Fibroblast of the aortic adventitia (primary cell): ENCODE results near the gene CSNK1D. TPM values are rescaled to one million over a fixed set of nuclear protein-coding genes. Genes with fewer than 3 reads are reported as not detected.

Experiments used
- DNase-seq: peaks from one replicate; pipeline ENCODE4 v3.0.0-alpha.2; 2010; ENCODE audit warnings: low read depth
- H3K4me3 ChIP-seq: 2 replicates; pipeline ENCODE4 v1.5.1; 2011; ENCODE audit warnings: low read depth, mild to moderate bottlenecking, control low read depth, low read length, moderate library complexity
- total RNA-seq: library from RNA; depleted of rRNA; stranded (reverse); fragments of >200 nt; gene quantifications from 2 replicates; pipeline ENCODE4 v1.2.3, GENCODE V29; 2012; ENCODE audit warnings: low replicate concordance
- TF ChIP-seq, protein P1 (sequence below): IDR thresholded peaks from 2 replicates; pipeline ENCODE4 v1.5.1; 2011; ENCODE audit warnings: mild to moderate bottlenecking, low read length, control low read depth, inconsistent platforms; ENCODE audit not compliant: insufficient read depth

Gene CSNK1D
- total RNA-seq, 1 donor, result 52.7 TPM

DNA sequence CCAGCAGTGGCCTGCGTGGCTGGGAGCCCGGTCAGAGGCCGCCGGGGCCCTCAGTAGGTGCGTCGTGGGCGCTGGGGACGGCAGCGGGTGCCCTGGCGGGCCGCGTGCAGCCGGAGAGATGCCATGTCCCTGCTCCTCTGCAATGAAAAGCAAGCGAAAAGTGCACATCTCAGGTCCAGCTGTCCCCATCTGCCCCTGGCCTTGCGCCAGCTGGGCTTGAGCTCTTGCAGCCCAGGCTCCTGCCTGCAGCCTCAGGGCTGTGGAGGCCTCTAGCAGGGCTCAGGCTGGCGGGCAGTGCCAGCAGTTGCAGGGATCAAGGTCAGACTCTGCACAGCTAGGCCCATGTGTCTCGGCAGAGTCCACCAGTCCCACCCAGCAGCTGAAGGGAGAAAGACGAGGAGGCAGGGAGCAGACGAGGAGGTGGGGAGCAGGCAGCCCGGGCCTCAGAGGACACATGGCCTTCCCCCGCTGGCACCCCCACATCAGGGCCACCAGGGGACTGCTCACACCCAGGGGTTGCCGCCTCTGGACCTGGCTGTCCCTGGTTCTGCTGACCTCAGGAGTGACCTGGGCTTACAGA lies 33.5 kb downstream of the CSNK1D start:
- DNase-seq, result no peak
- TF ChIP-seq, protein P1, sequence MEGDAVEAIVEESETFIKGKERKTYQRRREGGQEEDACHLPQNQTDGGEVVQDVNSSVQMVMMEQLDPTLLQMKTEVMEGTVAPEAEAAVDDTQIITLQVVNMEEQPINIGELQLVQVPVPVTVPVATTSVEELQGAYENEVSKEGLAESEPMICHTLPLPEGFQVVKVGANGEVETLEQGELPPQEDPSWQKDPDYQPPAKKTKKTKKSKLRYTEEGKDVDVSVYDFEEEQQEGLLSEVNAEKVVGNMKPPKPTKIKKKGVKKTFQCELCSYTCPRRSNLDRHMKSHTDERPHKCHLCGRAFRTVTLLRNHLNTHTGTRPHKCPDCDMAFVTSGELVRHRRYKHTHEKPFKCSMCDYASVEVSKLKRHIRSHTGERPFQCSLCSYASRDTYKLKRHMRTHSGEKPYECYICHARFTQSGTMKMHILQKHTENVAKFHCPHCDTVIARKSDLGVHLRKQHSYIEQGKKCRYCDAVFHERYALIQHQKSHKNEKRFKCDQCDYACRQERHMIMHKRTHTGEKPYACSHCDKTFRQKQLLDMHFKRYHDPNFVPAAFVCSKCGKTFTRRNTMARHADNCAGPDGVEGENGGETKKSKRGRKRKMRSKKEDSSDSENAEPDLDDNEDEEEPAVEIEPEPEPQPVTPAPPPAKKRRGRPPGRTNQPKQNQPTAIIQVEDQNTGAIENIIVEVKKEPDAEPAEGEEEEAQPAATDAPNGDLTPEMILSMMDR, result no peak
- H3K4me3 ChIP-seq, result no peak overlapping the region

DNA sequence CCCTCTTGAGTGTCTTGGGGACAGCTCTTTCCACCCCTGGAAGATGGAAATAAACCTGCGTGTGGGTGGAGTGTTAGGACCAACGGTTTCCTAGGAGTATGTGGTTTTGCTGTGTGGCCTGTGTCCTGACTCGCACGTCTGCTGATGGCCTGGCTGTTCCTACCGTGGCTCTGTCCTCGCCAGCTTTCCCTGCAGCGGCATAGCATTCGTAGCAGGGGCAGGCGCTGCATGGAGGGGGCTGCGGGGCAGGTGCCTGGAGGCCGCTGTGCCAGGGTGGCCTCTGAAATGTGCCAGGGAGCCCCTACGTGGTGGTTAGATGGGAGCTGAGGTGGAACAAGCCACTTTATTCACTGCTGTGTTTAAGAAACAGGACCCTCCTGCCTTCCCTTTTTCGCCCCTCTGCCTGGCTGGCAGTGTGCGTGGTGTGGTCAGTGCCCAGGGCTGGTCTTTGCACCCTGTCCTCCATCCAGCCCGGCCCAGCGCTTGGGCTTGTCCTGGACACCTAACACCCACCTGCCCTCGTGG lies 34.0 kb downstream of the CSNK1D start:
- no peak overlapping the region for H3K4me3 ChIP-seq
- TF ChIP-seq, protein P1, result no peak
- DNase-seq, result no peak

DNA sequence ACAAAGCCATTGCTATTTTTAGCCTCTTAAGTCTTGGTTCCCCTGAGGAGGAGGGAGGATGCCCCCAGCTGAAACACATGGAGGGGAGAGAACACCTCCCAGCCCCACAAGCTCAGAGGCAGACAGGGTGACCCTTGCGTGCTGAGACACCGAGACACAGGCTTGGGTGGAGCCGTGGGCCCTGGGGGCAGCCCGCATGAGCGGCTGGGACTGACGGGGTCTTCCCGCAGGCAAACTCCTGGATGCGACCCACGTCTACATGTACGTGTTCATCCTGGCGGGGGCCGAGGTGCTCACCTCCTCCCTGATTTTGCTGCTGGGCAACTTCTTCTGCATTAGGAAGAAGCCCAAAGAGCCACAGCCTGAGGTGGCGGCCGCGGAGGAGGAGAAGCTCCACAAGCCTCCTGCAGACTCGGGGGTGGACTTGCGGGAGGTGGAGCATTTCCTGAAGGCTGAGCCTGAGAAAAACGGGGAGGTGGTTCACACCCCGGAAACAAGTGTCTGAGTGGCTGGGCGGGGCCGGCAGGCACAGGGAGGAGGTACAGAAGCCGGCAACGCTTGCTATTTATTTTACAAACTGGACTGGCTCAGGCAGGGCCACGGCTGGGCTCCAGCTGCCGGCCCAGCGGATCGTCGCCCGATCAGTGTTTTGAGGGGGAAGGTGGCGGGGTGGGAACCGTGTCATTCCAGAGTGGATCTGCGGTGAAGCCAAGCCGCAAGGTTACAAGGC lies 34.9 kb downstream of the CSNK1D start:
- H3K4me3 ChIP-seq, result no peak overlapping the region
- TF ChIP-seq, protein P1, result no peak

DNA sequence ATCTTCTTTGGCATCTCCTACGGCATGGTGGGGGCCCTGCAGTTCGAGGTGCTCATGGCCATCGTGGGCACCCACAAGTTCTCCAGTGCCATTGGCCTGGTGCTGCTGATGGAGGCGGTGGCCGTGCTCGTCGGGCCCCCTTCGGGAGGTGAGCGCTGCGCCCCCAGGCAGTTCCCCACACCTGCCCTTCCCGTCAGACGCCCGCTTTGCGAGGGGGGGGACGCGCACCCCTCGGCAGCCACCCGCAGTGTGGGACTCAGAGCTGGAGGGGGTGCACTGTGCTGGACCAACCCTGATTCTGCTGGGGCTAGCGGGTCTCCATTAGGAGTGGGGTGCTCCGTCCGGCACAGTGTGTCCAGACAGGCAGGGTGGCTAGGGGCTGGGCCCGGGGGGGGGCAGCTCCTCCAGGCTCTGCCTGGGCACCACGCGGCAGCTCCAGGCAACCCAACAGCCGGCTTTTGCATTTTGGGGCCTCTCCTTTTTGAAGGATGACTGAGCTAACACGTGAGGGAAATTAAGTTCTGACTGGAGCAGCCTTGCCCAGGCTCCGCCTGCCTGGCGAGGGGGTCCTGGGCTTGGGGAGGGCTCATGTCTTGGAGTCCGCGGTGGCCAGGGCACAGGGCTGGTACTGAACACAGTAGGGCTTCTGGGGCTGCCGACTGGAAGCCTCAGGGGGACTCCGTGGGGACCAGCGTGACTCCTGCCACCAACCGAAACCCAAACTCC lies 35.6 kb downstream of the CSNK1D start:
- TF ChIP-seq, protein P1, result no peak
- DNase-seq, result no peak
- H3K4me3 ChIP-seq, result no peak overlapping the region

More for the DNA sequence above, 34.9 kb downstream of the CSNK1D start:
- DNase-seq, result peak; percentile 55

DNA sequence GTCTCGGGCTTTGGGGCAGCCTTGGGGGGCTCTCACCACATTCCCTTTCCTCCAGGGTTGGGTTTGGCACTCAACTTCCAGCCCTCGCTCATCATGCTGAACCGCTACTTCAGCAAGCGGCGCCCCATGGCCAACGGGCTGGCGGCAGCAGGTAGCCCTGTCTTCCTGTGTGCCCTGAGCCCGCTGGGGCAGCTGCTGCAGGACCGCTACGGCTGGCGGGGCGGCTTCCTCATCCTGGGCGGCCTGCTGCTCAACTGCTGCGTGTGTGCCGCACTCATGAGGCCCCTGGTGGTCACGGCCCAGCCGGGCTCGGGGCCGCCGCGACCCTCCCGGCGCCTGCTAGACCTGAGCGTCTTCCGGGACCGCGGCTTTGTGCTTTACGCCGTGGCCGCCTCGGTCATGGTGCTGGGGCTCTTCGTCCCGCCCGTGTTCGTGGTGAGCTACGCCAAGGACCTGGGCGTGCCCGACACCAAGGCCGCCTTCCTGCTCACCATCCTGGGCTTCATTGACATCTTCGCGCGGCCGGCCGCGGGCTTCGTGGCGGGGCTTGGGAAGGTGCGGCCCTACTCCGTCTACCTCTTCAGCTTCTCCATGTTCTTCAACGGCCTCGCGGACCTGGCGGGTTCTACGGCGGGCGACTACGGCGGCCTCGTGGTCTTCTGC lies 36.3 kb downstream of the CSNK1D start:
- DNase-seq, result no peak
- H3K4me3 ChIP-seq, result no peak overlapping the region
- TF ChIP-seq, protein P1, result no peak

DNA sequence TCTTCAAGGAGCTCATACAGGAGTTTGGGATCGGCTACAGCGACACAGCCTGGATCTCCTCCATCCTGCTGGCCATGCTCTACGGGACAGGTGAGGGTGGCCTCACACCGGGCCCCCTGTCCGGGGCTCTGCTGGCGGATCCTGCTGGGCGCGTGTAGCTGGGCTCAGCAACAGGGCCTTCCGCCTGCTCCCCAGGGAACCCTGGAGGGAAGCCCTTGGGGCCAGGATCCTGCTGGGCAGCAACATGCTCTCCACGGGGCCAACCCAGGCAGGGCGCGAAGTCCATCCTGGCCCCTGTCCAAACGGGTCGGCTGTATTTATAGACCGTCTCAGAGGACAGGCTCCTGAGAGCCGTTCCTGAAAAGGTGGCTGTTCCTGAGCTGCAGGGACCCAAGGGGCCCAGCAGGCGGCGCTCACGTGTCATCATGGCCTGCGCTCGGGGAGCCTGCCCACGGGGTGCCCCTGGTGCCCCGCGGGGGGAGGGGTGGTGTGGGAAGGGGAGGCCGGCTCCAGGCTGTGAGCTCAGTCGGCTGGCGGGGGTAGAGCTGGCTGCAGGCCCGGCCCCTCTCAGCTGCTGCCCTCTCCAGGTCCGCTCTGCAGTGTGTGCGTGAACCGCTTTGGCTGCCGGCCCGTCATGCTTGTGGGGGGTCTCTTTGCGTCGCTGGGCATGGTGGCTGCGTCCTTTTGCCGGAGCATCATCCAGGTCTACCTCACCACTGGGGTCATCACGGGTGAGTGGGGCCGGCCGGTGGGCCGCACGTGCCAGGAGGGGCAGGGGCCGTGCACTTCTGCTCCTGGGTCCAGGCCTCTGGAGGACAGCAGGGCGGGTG lies 37.1 kb downstream of the CSNK1D start:
- no peak for DNase-seq
- TF ChIP-seq, protein P1, result peak; percentile 82
- H3K4me3 ChIP-seq, result no peak overlapping the region
